Epidermal melanocyte (primary cell): Measurements from ENCODE around the gene CCDC87.
"Not testable (repeated sequence)": the region's sequence is repeated elsewhere in the genome, so short reads cannot be mapped to it uniquely, and the experiment has no call there.

ENCODE experiments used
- DNase-seq: peaks from one replicate; pipeline ENCODE4 v3.0.0; 2011; ENCODE audit warnings: low spot score; ENCODE audit not compliant: insufficient read length

The CCDC87 gene

DNA sequence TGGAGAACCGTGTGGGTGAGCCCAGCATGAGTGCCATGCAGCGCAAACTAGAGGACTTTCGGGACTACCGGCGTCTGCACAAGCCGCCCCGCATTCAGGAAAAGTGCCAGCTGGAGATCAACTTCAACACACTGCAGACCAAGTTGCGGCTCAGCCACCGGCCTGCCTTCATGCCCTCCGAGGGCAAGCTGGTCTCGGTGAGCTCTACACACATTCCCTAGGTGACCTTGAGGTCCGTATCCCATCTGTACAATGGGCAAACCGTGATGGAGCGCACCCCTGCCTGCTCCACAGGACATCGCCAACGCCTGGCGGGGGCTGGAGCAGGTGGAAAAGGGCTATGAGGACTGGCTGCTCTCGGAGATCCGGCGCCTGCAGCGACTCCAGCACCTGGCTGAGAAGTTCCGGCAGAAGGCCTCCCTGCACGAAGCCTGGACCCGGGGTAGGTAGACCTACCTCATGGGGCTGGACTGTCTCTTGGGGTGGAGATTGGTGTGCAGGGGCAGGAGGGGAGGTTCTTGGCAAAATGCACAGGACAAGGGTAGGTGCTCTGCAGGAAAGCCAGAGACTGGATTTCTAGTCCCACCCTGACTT lies 35.0 kb downstream of the CCDC87 start:
- no peak for DNase-seq

- DNase-seq, result no peak
Observed at GRCh38 chr11:66556086-66556485, 36.8 kb downstream of the CCDC87 start.

DNA sequence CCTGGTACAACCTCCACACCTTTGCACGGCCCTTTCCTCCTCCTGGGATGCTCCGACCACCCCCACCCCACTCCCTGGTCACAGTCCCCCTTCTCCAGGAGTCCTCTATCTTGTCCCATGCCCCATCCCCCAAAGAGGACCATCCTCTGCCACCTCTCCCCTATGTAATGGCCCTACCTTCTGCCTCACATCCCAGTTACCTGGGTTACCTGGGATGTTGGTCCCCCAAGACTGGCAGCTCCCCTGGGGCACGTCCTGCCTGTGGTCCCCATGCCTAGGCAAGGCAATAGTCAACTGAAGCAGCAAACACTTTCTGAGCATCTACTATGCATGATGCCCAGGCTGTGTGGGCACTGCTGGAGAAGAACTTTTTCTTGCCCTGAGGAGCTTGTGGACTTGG lies 37.4 kb downstream of the CCDC87 start:
- DNase-seq, result no peak

DNA sequence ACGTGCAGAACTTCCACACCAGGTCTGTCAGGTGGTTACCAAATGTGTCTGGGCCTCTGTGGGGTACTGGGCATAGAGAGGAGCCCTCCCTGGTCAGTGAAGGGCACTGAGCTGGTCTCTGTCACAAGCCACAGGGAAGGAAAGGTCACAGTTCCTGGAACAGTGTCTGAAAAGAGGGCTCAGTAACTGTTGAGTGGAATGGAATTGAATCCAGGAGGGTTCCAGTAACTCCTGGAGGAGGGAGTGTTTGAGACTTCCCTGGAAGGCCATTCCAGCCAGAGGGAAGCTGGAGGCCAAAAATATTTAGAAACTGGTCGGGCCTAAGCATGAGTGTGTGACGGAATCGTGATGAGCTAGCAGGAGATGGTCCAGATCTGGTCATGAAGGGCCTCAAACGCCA lies 38.3 kb downstream of the CCDC87 start:
- DNase-seq, result no peak

DNA sequence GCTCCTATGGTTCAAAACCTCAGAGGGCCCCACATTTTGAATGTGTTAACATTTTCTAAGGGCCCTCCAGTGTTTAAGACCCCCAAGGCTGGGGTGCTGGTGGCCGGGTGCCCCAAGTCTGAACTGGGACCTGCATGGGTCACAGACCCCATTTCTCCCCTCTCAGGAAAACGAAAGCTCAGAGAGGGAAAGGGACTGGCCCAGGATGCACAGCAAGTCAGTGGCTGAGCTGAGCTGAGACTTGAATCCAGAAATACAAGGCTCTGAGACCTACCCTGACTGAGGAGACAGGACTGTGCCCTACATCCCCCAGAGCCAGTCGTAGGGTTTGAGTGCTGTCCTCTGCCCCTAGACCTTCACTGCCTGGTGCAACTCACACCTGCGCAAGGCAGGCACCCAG lies 42.0 kb downstream of the CCDC87 start:
- no peak for DNase-seq

DNA sequence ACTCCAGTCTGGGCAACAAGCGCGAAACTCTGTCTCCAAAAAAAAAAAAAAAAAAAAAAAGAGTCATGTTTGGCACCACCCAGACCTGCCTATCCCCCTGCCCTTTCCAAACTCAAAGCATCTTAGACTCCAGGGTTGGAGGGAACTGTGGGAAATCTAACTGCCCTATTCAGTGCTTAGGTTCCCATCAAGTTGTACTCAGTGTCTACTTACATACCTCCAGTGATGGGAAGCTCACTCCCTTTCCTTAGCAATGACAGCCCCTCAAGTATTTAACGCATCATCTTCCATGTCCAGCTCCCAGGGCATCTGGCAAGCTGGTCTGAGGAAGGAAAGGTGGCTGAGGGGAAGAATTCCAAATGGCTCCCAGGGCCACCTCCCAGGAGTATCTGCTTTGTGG lies 43.2 kb downstream of the CCDC87 start:
- DNase-seq, result no peak

DNA sequence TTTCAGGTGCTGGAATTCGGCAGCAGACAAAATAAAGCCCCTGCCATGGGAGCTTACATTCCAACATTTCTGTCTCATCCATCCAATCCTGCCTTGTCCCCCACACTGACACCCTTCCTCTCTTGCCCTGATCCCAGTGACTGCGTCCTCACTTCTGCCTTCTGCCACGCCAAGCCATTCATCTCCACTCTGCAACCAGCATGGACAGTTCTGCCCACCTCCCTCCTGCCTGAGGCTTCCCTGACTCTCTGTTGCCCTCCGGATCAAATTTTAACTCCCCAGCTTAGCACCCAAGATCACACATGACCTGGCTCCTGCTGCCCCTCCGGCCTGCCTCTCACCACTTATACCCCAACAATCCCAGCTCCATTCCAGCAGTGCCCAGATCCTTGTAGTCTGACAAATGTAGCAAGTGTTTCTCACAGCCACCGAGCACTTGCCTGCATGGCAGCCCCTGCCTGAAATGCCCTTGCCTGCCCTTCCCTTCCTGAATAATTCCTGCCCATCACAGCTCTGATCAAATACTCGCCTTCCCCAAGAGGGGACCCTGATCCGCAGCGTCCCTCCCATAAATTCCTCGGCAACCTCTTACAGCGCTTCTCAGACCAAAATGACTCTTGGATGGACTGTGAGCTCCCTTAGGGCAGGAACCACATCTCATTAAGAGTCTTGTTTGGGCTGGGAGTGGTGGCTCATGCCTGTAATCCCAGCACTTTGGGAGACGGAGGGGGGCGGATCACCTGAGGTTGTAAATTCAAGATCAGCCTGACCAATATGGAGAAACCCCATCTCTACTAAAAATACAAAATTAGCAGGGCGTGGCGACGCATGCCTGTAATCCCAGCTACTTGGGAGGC lies 43.9 kb downstream of the CCDC87 start:
- DNase-seq, result no peak

GRCh38 chr11:66548041-66548440 lies 44.8 kb downstream of the CCDC87 start:
- no peak for DNase-seq

DNA sequence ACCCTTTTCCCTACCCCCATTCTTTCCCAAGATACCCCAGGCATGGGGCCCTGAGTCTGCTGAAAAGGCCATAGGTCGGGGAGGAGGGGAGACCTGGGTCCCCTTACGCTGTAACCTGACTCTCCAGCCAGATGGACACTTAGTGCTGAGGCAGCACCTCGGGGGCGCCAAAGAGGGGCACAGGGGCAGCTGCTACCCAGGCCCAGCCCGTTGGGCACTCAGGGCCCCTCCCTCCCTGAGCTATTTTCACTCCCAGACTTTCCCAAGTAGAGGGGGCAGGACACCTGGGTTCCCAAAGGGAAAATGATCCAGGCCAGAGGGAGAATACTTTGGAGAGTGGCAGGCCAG lies 45.2 kb downstream of the CCDC87 start:
- no peak for DNase-seq

GRCh38 chr11:66546966-66547661 lies 45.7 kb downstream of the CCDC87 start:
- no peak for DNase-seq

- DNase-seq, result no peak
Observed at GRCh38 chr11:66546368-66546965, 46.4 kb downstream of the CCDC87 start, which contains the start of gene ACTN3. Gene ACTN3 (plus strand): TSS chr11:66546903. CDS start chr11:66546938, 35 bp downstream.

DNA sequence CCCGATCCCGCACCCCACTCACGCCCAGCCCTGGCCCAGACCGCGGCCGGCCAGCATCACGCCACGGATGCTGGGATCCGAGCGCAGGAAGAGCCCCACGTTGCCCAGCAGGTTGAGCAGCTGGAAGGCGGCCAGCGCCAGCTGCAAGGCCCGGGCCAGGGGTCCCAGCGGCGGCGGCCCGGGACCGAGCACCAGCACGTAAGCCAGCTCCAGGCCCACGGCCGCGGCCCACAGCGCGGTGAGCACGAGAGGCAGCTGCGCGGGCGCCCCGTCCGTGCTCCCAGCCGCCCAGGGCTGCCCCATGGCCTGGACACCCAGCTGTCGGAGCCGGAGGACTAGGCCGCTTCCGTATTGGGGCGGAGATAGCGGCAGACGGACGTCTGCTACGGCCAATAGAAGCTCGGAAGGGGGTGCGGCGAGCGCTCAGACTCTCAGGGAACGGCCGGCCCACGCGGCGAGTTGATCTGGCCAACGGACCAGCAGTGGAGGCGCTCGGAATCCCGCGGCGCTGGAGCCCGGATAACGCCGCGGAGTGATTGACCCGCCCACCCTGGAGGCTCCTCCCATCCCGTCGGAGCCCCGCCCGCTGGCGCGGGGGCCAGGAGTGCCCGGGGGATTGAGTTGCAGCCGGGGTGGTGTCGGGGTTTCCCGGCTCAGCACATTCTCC lies 47.0 kb downstream of the CCDC87 start, which contains the start of gene ZDHHC24:
ZDHHC24 (minus strand) TSS at position 348 of the 667 bp plus-strand sequence; CDS start at position 303, 45 bp downstream.
- peak; percentile 97 for DNase-seq

DNA sequence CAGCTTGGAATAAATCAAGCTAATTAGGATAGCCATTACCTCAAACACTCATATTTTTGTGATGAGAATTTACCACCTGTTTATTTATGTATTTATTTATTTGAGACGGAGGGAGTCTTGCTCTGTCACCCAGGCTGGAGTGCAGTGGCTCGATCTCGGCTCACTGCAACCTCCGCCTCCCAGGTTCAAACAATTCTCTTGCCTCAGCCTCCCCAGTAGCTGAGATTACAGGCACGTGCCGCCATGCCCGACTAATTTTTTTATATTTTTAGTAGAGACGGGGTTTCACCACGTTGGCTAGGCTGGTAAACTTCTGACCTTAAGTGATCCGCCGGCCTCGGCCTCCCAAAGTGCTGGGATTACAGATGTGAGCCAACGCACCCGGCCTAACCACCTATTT lies 47.9 kb downstream of the CCDC87 start:
- not testable (repeated sequence) for DNase-seq

GRCh38 chr11:66543263-66544107 lies 49.4 kb downstream of the CCDC87 start:
- no peak for DNase-seq

DNA sequence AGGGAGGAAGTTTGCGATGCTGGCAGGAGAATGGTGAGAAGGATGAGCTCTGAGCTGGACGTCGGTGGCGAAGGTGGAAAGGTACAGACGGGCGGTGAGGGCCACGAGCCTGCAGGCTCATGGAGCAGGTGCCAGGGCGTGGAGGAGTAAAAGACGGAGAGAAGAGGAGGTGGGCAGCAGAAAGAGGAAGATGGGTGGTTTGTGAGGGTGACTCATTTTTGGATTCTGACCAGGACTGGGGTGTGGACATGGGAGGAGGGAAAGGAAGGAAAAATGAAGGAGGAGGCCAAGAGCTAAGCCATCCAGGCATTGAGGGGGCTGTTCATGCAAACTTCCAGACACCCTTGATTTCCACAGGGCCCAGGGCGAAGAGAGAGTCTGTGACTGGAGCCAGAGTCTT lies 50.5 kb downstream of the CCDC87 start:
- no peak for DNase-seq

GRCh38 chr11:66541892-66542291 lies 51.0 kb downstream of the CCDC87 start:
- DNase-seq, result no peak

DNA sequence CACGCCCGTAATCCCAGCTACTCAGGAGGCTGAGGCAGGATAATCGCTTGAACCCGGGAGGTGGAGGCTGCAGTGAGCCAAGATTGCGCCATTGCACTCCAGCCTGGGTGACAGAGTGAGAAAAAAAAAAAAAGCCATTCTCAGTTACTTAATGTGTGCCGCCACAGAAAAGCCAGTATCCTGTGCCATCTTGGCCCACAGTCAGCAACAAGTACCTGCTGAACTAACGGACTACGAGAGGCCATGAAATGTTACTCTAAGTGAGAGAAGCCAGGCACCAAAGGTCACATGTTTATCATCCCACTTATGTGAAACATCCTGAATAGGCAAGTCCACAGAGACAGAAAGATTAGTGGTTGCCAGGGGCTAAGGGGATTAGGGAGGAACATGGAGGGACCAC lies 52.3 kb downstream of the CCDC87 start:
- not testable (repeated sequence) for DNase-seq
